AG09319 (cell line): ENCODE results near the gene EMCN.
"Not testable (repeated sequence)": the region's sequence is repeated elsewhere in the genome, so short reads cannot be mapped to it uniquely, and the experiment has no call there.

ENCODE experiments used
- DNase-seq: peaks from one replicate; pipeline ENCODE4 v3.0.0-alpha.2; 2010; ENCODE audit warnings: low read depth; ENCODE audit errors: extremely low read depth
- CTCF ChIP-seq: IDR thresholded peaks from 2 replicates; pipeline ENCODE4 v1.5.1; 2011; ENCODE audit warnings: low read depth, mild to moderate bottlenecking, inconsistent platforms, low read length, moderate library complexity

Gene EMCN

GRCh38 chr4:100366213-100366612 is 151.6 kb downstream of the EMCN start:
- no peak for TF ChIP-seq CTCF
- DNase-seq: no peak

GRCh38 chr4:100362366-100362765 is 155.5 kb downstream of the EMCN start:
- TF ChIP-seq CTCF: no peak
- no peak for DNase-seq

GRCh38 chr4:100361336-100361735 is 156.5 kb downstream of the EMCN start:
- no peak for TF ChIP-seq CTCF
- DNase-seq: no peak

- DNase-seq: no peak
- no peak for TF ChIP-seq CTCF
Observed at GRCh38 chr4:100360211-100360610, 157.6 kb downstream of the EMCN start.

GRCh38 chr4:100359441-100359840 is 158.4 kb downstream of the EMCN start:
- TF ChIP-seq CTCF: no peak
- no peak for DNase-seq

GRCh38 chr4:100357542-100357941 is 160.3 kb downstream of the EMCN start:
- TF ChIP-seq CTCF: no peak
- no peak for DNase-seq

GRCh38 chr4:100356172-100356571 is 161.7 kb downstream of the EMCN start:
- no peak for DNase-seq
- TF ChIP-seq CTCF: no peak

- DNase-seq: not testable (repeated sequence)
Observed at GRCh38 chr4:100352352-100352751, 165.5 kb downstream of the EMCN start.
